Measurements from ENCODE around the gene SYDE1. TPM values are rescaled to one million over a fixed set of nuclear protein-coding genes. Genes with fewer than 3 reads are reported as not detected.
A peak's percentile ranks its signal among the peaks of the same experiment; 100 is the strongest.

Gene SYDE1
- total RNA-seq, 1 experiment from 2014 or later = 31.3 TPM

DNA sequence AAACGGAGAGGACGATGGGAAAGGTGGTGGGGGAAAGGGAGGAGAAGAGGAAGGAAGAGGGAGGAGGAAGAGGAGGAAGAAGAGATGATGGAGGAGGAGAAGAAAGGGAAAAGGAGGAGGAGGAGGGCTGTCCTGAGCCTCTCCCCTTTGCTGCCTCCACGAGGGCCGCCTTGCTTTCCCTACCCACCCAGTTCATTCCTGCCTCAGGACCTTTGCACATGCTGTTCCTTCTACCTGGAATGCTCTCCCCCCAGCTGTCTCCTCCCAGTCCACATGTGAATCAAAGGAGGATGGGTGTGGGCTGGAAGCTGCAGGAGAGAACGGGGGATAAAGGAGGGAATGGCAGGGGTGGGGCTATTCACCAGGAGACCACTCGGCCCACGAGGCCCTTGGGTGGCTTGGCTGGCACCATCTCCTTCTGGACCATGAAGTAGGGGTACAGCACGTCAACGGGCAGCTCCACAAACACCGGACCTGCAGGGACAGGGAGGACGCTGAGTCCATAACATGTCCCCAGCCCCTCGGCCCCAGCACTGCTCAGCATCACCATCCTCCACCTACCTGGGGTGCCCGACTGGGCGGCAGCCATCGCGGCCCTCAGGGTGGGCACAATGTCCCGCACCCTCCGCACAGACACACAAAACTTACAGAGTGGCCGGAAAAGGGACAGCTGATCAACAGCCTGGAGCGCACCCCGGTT lies 15.3 kb downstream of the SYDE1 start:
- DNase-seq (ENCODE audit: low read depth) = no peak
- in situ Hi-C loops (cut with HindIII; ENCODE audit: low pct_unique_long_range_greater_than_20kb, low sequenced_read_pairs) = no loop called here

- in situ Hi-C loops (cut with HindIII; ENCODE audit: low pct_unique_long_range_greater_than_20kb, low sequenced_read_pairs) = no loop called here
Observed at GRCh38 chr19:15123031-15123890, 16.1 kb downstream of the SYDE1 start.

DNA sequence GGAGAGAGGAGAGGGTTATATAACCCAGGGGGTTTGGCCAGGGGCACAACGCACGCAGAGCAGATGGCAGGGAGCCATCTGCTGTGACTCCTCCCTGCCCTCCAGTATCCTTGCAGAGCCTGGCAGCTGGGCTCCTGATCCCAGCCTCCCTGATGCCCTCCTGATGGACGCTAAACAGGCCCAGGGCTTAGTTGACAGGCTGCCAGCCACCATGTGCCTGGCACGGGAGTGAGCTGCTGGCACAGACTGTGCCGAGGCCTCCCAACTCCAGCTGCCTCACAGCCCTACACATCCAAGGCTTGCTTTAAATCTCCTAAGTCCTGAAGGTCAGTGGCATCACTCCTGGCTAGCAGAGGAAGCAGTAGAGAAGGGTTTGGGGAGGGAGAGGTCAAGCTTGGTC lies 16.7 kb downstream of the SYDE1 start:
- in situ Hi-C loops (cut with HindIII; ENCODE audit: low pct_unique_long_range_greater_than_20kb, low sequenced_read_pairs) = no loop called here
- no peak for DNase-seq (ENCODE audit: low read depth)

More at GRCh38 chr19:15123031-15123890, 16.1 kb downstream of the SYDE1 start:
- no peak for DNase-seq (ENCODE audit: low read depth)

GRCh38 chr19:15124572-15125231 lies 17.5 kb downstream of the SYDE1 start:
- in situ Hi-C loops (cut with HindIII; ENCODE audit: low pct_unique_long_range_greater_than_20kb, low sequenced_read_pairs) = no loop called here
- DNase-seq (ENCODE audit: low read depth) = no peak

DNA sequence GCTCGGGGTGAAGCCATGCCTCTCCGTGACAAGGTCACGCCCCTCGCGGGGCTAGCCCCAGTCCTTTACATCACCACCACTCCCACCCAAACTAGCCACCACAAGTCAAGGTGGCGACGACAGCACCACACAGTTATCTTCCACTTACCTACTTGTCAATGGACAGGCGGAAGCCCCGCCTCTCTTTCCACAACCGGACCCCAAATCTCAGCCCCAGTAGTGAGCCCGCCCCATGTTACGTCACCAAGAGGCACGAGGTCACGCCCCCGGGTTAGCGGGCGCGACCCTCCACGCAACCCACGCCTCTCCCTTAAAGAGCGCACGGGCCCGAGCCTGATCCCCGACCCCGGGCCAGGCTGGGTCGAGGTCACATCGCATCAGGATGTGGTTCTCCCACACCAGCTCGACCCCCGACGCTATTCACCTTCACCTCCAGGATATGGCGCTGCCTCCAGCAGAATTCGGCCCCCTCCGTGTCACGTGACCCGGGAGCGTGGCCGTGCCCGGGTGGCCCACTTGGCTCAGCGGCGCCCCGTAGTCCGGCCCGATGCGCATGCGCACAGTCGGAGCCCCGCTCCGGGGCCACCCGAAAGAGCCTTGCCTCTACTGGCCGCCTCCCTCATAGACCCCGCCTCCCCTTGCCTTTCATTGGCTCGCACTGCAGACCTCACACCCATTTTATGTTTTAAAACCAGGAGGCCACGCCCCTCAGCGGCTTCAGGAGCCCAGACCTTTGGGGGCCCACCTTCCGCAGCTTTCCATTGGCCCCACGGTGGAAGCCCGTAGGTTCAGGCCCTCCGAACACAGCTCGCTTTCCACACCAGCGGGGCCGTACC lies 18.2 kb downstream of the SYDE1 start:
- DNase-seq (ENCODE audit: low read depth) = peak; percentile 98
- in situ Hi-C loops (cut with HindIII; ENCODE audit: low pct_unique_long_range_greater_than_20kb, low sequenced_read_pairs) = no loop called here

GRCh38 chr19:15126131-15126910 lies 19.1 kb downstream of the SYDE1 start:
- in situ Hi-C loops (cut with HindIII; ENCODE audit: low pct_unique_long_range_greater_than_20kb, low sequenced_read_pairs) = no loop called here
- no peak for DNase-seq (ENCODE audit: low read depth)

GRCh38 chr19:15128162-15128770 lies 21.1 kb downstream of the SYDE1 start:
- no peak for DNase-seq (ENCODE audit: low read depth)
- in situ Hi-C loops (cut with HindIII; ENCODE audit: low pct_unique_long_range_greater_than_20kb, low sequenced_read_pairs) = no loop called here

GRCh38 chr19:15129856-15130585 lies 22.8 kb downstream of the SYDE1 start:
- in situ Hi-C loops (cut with HindIII; ENCODE audit: low pct_unique_long_range_greater_than_20kb, low sequenced_read_pairs) = no loop called here
- no peak for DNase-seq (ENCODE audit: low read depth)

DNA sequence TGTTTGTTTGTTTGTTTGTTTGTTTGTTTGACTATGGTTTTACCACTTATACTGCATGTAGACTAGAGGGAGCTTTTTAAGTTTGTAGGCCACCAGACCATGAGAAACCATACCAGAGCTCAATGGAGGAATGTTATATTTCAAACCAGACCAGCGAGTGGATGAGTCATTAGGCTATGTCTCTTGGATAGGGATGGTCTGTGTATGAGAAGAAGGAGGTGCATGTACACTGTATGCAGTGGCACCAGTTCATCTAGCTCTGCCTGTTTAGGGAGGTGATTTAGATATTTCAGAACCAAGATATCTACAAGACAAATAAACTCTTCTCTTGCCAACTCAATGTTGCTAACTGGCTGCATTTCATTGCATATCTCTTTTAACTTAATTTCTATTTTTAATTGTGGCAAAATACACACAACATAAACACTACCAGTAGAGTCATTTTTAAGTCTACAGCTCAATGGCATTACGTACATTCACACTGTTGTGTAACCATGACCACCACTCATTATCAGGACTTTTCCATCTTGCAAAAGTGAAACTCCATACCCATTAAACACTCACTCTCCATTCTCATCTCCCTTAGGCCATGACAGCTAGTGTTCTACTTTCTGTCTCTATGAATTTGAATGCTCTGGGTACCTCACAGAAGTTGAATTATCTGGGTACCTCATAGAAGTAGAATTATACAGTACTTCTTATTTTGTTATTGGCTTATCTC lies 29.2 kb downstream of the SYDE1 start:
- DNase-seq (ENCODE audit: low read depth) = no peak
- in situ Hi-C loops (cut with HindIII; ENCODE audit: low pct_unique_long_range_greater_than_20kb, low sequenced_read_pairs) = no loop called here

DNA sequence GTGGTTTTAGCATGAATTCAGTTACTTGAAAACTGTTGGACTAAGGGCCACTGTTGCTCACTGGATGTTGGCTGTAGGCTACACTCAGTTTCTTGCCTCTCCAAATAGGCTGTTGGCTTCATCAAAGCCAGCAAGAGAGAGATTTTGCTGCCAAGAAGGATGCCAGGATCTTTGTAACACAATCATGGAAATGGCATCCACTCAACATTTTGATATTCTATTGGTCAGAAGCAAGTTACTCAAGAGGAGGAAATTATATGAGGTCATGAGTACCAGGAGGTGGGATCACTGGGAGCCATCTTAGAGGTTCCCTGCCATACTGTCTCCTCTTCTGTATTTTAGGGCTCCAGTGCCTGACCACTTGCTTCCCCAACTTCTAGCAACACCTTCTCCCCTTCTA lies 30.6 kb downstream of the SYDE1 start:
- no peak for DNase-seq (ENCODE audit: low read depth)
- in situ Hi-C loops (cut with HindIII; ENCODE audit: low pct_unique_long_range_greater_than_20kb, low sequenced_read_pairs) = no loop called here

DNA sequence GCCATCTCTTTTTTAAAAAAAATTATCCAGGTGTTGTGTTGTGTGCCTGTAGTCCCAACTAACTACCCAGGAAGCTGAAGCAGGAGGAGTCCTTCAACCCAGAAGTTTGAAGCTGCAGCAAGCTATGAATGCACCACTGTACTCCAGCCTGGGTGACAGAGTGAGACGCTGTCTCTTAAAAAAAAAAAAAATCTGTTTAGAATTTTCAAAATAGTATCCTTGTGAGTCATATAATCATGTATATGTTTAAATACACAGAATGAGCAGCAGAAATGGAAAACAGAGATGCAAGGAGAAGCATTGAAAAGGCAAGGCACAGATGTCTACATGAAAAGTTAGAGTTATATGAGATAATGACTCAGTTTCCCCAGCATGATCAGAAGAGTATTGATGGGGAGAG lies 31.2 kb downstream of the SYDE1 start:
- in situ Hi-C loops (cut with HindIII; ENCODE audit: low pct_unique_long_range_greater_than_20kb, low sequenced_read_pairs) = no loop called here
- DNase-seq (ENCODE audit: low read depth) = no peak

DNA sequence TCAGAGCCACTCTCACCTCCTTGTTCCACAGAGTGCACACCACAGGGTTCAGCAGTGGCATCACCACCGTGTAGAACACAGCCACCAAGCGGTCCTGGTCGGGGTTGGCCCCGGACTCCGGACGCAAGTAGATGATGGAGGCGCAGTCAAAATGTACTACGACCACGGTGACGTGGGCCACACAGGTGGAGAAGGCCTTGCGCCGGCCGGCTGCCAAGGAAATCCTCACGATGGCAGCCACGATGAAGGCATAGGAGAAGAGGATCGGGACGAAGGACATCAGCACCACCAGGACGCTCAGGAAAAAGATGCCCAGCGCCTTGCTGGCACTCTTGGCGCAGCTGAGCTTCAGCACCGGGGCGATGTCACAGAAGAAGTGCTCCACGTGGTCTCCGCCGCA lies 33.9 kb downstream of the SYDE1 start:
- DNase-seq (ENCODE audit: low read depth) = no peak
- in situ Hi-C loops (cut with HindIII; ENCODE audit: low pct_unique_long_range_greater_than_20kb, low sequenced_read_pairs) = no loop called here

DNA sequence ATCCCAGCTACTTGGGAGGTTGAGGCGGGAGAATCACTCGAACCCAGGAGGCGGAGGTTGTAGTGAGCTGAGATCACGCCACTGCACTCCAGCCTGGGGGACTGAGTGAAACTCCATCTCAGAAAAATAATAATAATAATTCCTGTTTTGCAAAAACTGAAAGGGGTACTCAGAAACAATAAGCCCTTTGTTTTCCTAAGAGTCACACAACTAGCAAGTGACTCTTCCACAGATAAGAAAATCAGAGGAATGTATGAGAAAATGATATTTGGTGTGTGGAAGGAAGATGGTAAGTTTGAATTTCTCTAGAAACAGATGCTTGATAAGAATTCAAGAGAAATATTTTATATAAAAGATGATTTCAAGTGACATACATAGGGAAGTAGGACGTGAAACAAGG lies 35.1 kb downstream of the SYDE1 start:
- no peak for DNase-seq (ENCODE audit: low read depth)
- in situ Hi-C loops (cut with HindIII; ENCODE audit: low pct_unique_long_range_greater_than_20kb, low sequenced_read_pairs) = no loop called here

DNA sequence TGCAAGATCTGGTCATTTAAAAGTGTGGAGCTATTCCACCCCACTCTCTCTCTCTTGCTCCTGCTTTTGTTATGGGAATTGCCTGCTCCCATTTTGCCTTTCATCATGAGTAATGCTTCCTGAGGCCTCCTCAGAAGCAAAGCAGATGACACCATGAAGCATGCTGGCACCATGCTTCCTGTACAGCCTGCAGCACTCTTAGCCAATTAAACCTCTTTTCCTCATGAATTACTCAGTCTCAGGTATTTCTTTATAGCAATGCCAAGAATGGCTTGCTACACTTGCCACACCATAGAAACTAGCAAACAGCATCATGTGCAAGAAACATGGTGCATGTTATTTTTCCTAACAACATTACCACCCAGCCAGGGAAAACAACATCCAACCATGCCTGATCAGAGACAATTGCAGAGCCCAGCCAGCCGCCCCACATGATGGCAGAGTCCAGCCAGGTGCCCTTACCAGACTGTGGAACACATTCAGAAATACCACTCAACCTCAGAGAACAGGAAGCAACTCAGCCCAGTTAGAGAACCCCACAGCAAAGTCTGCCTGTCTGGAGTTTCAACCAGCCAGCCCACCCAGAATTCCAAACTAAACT lies 36.9 kb downstream of the SYDE1 start:
- no peak for DNase-seq (ENCODE audit: low read depth)
- in situ Hi-C loops (cut with HindIII; ENCODE audit: low pct_unique_long_range_greater_than_20kb, low sequenced_read_pairs) = no loop called here

GRCh38 chr19:15147090-15147489 lies 39.9 kb downstream of the SYDE1 start:
- in situ Hi-C loops (cut with HindIII; ENCODE audit: low pct_unique_long_range_greater_than_20kb, low sequenced_read_pairs) = no loop called here

DNA sequence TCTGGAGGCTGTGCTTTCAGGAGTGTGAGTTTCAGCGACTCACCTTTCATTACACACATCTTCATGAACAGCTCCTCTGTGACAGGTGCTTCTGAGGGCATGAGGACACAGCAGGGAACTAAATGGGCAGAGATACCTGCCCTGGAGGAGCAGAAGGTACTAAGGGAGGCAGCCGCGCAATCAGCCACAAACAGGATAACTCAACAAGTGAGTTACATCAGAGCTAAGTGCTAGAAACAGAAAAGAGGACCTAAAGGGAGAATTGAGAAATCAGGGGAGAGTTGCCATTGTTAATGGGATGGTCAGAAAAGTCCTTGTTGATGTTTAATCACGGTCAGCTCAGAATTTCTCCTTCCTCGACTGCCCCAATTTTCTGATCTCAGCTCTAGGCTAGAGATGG lies 42.5 kb downstream of the SYDE1 start:
- in situ Hi-C loops (cut with HindIII; ENCODE audit: low pct_unique_long_range_greater_than_20kb, low sequenced_read_pairs) = no loop called here

More at GRCh38 chr19:15147090-15147489, 39.9 kb downstream of the SYDE1 start:
- DNase-seq (ENCODE audit: low read depth) = no peak

More for the DNA sequence above, 42.5 kb downstream of the SYDE1 start:
- no peak for DNase-seq (ENCODE audit: low read depth)

Data from Caki2 (cell line).